ENCODE measurements around the gene DUSP8.
A peak's percentile ranks its signal among the peaks of the same experiment; 100 is the strongest.

Gene DUSP8

DNA sequence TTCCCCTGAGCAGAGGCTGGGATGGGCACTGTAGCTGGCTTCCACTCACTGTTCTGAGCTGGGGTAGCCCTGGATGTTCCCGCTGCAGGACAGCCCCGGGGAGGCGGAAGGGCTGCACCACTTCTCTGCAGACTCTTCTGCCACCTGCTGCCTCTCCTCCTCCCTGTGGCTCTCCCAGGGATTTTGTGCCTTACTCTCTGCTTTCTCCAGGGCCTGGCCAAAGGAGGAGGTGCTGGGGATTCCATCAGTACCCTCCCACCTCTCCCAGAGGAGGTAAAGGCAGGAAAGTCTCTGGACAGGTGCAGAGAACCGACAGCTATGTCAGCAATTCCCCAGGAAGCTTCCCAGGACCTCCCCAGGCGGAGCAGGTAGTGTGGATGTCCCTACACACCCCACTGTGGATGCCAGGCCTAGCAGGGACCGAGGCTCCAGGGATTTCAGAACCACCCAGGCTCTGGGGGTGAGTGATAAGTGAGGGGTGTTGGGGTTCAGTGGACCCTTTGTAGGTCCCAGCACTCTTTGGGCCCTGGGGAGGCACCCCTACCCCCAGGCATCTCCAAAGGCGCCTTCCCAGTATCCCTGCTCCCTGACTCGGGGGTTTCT, 11.3 kb downstream of the DUSP8 start:
- TF ChIP-seq ZBTB7A (tag by site-specific recombination; IDR thresholded peaks at IDR 0.05; ENCODE audit: low read depth), result no peak
- TF ChIP-seq ZNF23 (tag by site-specific recombination; IDR thresholded peaks at IDR 0.05; ENCODE audit: borderline replicate concordance), result no peak
- TF ChIP-seq ZNF544 (tag by site-specific recombination; IDR thresholded peaks at IDR 0.05), result no peak
- no peak for TF ChIP-seq ZNF37A (tag by site-specific recombination; IDR thresholded peaks at IDR 0.05)
- no peak for TF ChIP-seq ZNF621 (tag by site-specific recombination; IDR thresholded peaks at IDR 0.05)
- TF ChIP-seq ZEB2 (tag by site-specific recombination; IDR thresholded peaks at IDR 0.05), result no peak
- TF ChIP-seq SCRT2 (tag by site-specific recombination; IDR thresholded peaks at IDR 0.05), result no peak
- TF ChIP-seq ZIC2 (tag by site-specific recombination; IDR thresholded peaks at IDR 0.05), result peak; percentile 54
- TF ChIP-seq, protein P1, sequence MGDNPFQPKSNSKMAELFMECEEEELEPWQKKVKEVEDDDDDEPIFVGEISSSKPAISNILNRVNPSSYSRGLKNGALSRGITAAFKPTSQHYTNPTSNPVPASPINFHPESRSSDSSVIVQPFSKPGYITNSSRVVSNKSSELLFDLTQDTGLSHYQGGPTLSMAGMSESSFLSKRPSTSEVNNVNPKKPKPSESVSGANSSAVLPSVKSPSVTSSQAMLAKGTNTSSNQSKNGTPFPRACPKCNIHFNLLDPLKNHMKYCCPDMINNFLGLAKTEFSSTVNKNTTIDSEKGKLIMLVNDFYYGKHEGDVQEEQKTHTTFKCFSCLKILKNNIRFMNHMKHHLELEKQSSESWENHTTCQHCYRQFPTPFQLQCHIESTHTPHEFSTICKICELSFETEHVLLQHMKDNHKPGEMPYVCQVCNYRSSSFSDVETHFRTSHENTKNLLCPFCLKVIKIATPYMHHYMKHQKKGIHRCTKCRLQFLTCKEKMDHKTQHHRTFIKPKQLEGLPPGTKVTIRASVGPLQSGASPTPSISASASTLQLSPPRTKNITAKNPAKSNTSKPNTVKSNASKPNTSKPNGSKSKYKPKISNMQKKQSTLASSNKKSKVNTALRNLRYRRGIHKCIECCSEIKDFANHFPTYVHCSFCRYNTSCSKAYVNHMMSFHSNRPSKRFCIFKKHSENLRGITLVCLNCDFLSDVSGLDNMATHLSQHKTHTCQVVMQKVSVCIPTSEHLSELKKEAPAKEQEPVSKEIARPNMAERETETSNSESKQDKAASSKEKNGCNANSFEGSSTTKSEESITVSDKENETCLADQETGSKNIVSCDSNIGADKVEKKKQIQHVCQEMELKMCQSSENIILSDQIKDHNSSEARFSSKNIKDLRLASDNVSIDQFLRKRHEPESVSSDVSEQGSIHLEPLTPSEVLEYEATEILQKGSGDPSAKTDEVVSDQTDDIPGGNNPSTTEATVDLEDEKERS (tag by site-specific recombination; IDR thresholded peaks at IDR 0.05), result no peak
- no peak for TF ChIP-seq SP7 (tag by site-specific recombination; IDR thresholded peaks at IDR 0.05)
- peak; percentile 66 for TF ChIP-seq GLIS1 (tag by site-specific recombination; IDR thresholded peaks at IDR 0.05)
- no peak for TF ChIP-seq ZNF10 (tag by site-specific recombination; IDR thresholded peaks at IDR 0.05)
- CTCF ChIA-PET, result interaction anchor here (0.5 to 2.2 kb wide), 3 partner anchors 14 to 15 kb away, joined by 3 to 10 read pairs (median 3); no protein-coding TSS in a partner anchor
- Histone ChIP-seq H3K4me1 (ENCODE audit: control insufficient read depth, insufficient read depth, low read length) (no peaks in the 10 kb centered on the region), H3K4me3 (ENCODE audit: low read depth, low read length) (no peak overlapping the region), H3K9me3 (ENCODE audit: control insufficient read depth, insufficient read depth, low read depth, low read length) (no peaks in the 10 kb centered on the region), H3K27ac (ENCODE audit: extremely low read depth, low read depth, low read length) (no peak overlapping the region), H3K36me3 (ENCODE audit: control insufficient read depth in 2 of 2, insufficient read depth in 1 of 2, low read length in 2 of 2) (peaks cover 0 to 66% of the 10 kb centered on the region in 2 experiments; a peak in 1 of 3 replicates)
- POLR2A ChIA-PET, result no interaction called here

- CTCF ChIA-PET, result interaction anchor here (0.5 to 2.2 kb wide), 3 partner anchors 13 to 14 kb away, joined by 3 to 10 read pairs (median 3); no protein-coding TSS in a partner anchor
- H3K27ac ChIP-seq (ENCODE audit: extremely low read depth, low read depth, low read length), result no peak overlapping the region
Observed at GRCh38 chr11:1560002-1560648, 11.9 kb downstream of the DUSP8 start.

DNA sequence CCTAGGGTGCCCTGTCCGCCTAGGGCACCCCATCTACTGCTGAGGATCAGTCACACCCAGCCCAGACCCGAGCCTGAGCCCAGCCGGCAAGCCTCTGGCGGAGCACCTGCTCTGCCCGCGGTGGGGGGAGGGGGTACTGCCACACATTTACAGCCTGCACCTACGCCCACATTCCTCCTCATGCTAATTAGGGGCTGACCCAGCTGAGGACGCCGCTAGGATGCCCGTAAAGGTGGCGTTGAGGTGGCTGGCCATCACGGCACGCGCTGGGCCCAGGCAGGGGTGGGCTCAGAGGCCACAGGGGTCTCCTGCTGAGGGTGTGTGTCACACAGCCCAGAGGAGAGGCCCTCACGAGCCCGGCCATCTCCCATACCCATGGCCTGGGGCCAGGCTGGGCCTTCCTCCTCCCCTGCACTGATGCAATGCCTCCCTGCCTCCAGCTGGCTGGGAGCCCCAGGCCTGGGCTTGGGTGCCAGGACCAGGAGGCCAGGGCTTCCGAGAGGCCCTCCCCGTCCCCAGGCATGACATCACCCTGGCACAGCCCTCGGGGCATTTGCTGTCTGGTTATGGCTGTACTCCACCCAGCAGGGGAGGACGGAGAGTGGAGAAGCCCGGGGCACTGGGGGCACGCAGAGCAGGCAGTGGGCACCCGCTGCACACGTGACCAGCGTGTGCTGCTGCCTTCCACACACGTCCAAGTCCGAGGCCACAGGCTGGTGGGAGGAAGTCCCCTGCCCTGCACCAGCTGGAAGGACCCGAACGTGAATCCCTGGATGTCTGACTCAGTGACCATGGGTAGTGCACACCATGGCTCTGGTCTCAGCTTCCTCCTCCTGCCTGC, 12.7 kb downstream of the DUSP8 start:
- Histone ChIP-seq H3K4me1 (ENCODE audit: control insufficient read depth, insufficient read depth, low read length) (no peaks in the 10 kb centered on the region), H3K9me3 (ENCODE audit: control insufficient read depth, insufficient read depth, low read depth, low read length) (no peaks in the 10 kb centered on the region), H3K27ac (ENCODE audit: extremely low read depth, low read depth, low read length) (no peak overlapping the region), H3K36me3 (ENCODE audit: control insufficient read depth in 2 of 2, insufficient read depth in 1 of 2, low read length in 2 of 2) (peaks cover 0 to 66% of the 10 kb centered on the region in 2 experiments; a peak in 1 of 3 replicates), H3K4me3 (ENCODE audit: low read depth, low read length) (no peak overlapping the region)
- ChIA-PET CTCF (no interaction called here), POLR2A (no interaction called here)
- TF ChIP-seq, protein P2, sequence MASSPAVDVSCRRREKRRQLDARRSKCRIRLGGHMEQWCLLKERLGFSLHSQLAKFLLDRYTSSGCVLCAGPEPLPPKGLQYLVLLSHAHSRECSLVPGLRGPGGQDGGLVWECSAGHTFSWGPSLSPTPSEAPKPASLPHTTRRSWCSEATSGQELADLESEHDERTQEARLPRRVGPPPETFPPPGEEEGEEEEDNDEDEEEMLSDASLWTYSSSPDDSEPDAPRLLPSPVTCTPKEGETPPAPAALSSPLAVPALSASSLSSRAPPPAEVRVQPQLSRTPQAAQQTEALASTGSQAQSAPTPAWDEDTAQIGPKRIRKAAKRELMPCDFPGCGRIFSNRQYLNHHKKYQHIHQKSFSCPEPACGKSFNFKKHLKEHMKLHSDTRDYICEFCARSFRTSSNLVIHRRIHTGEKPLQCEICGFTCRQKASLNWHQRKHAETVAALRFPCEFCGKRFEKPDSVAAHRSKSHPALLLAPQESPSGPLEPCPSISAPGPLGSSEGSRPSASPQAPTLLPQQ (tag by site-specific recombination; IDR thresholded peaks at IDR 0.05), result 0 out of 2 replicates have a peak, but pooled peaks have one; percentile 55
- TF ChIP-seq ZNF600 (tag by site-specific recombination; IDR thresholded peaks at IDR 0.05) (0 out of 2 replicates have a peak, but pooled peaks have one; percentile 42), ZFHX2 (tag by site-specific recombination; conservative IDR thresholded peaks at IDR 0.05) (peak; percentile 67), EGR2 (tag by site-specific recombination; IDR thresholded peaks at IDR 0.05; ENCODE audit: low read depth) (0 out of 2 replicates have a peak, but pooled peaks have one; percentile 20), KLF1 (tag by site-specific recombination; IDR thresholded peaks at IDR 0.05) (peak; percentile 33; the same call in 1 of the 2 replicates), GLIS1 (tag by site-specific recombination; IDR thresholded peaks at IDR 0.05) (peak; percentile 69; the same call in 1 of the 2 replicates), ZNF701 (tag by site-specific recombination; IDR thresholded peaks at IDR 0.05) (no peak), WT1 (tag by site-specific recombination; IDR thresholded peaks at IDR 0.05) (0 out of 2 replicates have a peak, but pooled peaks have one; percentile 25), ZIC2 (tag by site-specific recombination; IDR thresholded peaks at IDR 0.05) (peak; percentile 63), ZBTB8A (tag by site-specific recombination; IDR thresholded peaks at IDR 0.05) (0 out of 2 replicates have a peak, but pooled peaks have one; percentile 32), ZNF155 (tag by site-specific recombination; IDR thresholded peaks at IDR 0.05) (no peak)
- TF ChIP-seq, protein P3, sequence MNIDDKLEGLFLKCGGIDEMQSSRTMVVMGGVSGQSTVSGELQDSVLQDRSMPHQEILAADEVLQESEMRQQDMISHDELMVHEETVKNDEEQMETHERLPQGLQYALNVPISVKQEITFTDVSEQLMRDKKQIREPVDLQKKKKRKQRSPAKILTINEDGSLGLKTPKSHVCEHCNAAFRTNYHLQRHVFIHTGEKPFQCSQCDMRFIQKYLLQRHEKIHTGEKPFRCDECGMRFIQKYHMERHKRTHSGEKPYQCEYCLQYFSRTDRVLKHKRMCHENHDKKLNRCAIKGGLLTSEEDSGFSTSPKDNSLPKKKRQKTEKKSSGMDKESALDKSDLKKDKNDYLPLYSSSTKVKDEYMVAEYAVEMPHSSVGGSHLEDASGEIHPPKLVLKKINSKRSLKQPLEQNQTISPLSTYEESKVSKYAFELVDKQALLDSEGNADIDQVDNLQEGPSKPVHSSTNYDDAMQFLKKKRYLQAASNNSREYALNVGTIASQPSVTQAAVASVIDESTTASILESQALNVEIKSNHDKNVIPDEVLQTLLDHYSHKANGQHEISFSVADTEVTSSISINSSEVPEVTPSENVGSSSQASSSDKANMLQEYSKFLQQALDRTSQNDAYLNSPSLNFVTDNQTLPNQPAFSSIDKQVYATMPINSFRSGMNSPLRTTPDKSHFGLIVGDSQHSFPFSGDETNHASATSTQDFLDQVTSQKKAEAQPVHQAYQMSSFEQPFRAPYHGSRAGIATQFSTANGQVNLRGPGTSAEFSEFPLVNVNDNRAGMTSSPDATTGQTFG (tag by site-specific recombination; IDR thresholded peaks at IDR 0.05; ENCODE audit: borderline replicate concordance), result no peak

More at GRCh38 chr11:1560002-1560648, 11.9 kb downstream of the DUSP8 start:
- H3K9me3 ChIP-seq (ENCODE audit: control insufficient read depth, insufficient read depth, low read depth, low read length), result no peaks in the 10 kb centered on the region
- no peak for TF ChIP-seq ZNF37A (tag by site-specific recombination; IDR thresholded peaks at IDR 0.05)
- TF ChIP-seq ZBTB8A (tag by site-specific recombination; IDR thresholded peaks at IDR 0.05), result peak; percentile 63
- H3K4me1 ChIP-seq (ENCODE audit: control insufficient read depth, insufficient read depth, low read length), result no peaks in the 10 kb centered on the region
- peaks cover 0 to 66% of the 10 kb centered on the region in 2 experiments; a peak in 1 of 3 replicates for H3K36me3 ChIP-seq (ENCODE audit: control insufficient read depth in 2 of 2, insufficient read depth in 1 of 2, low read length in 2 of 2)
- H3K4me3 ChIP-seq (ENCODE audit: low read depth, low read length), result no peak overlapping the region
- POLR2A ChIA-PET, result no interaction called here
